GM12864 (cell line): ENCODE data around the gene C22orf39.

Experiments used
- DNase-seq: peaks from one replicate; pipeline ENCODE4 v3.0.0-alpha.2; 2011; ENCODE audit warnings: low read depth
- H3K4me3 ChIP-seq: 2 replicates; pipeline ENCODE4 v1.5.1; 2011; ENCODE audit warnings: mild to moderate bottlenecking, low read depth, low read length, control low read depth
- TF ChIP-seq, protein P1 (sequence below): IDR thresholded peaks from 2 replicates; pipeline ENCODE4 v1.5.1; 2011; ENCODE audit warnings: low read depth, mild to moderate bottlenecking, moderate library complexity, low read length, control low read depth, inconsistent platforms; ENCODE audit errors: missing control alignments

C22orf39 gene

DNA sequence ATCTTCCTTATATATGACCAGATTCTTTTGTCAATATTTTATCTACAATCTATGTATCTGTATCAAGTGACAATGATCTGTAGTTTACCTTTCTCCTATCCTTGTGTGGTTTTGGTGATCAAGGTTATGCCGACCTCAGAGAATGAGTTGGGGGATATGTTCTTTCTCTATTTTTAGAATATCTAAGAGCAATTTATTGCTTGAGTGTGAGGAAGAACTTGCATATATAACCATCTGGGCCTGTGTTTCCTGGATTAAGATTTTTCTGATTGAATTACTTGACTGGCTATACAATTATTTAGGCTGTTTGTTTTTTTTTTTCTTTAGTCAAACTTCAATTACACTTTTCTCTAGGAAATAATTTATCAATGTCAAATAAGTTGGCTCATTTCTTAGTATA is 14.0 kb upstream of the C22orf39 start:
- TF ChIP-seq, protein P1, sequence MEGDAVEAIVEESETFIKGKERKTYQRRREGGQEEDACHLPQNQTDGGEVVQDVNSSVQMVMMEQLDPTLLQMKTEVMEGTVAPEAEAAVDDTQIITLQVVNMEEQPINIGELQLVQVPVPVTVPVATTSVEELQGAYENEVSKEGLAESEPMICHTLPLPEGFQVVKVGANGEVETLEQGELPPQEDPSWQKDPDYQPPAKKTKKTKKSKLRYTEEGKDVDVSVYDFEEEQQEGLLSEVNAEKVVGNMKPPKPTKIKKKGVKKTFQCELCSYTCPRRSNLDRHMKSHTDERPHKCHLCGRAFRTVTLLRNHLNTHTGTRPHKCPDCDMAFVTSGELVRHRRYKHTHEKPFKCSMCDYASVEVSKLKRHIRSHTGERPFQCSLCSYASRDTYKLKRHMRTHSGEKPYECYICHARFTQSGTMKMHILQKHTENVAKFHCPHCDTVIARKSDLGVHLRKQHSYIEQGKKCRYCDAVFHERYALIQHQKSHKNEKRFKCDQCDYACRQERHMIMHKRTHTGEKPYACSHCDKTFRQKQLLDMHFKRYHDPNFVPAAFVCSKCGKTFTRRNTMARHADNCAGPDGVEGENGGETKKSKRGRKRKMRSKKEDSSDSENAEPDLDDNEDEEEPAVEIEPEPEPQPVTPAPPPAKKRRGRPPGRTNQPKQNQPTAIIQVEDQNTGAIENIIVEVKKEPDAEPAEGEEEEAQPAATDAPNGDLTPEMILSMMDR = no peak
- DNase-seq = no peak
- no peak overlapping the region for H3K4me3 ChIP-seq

DNA sequence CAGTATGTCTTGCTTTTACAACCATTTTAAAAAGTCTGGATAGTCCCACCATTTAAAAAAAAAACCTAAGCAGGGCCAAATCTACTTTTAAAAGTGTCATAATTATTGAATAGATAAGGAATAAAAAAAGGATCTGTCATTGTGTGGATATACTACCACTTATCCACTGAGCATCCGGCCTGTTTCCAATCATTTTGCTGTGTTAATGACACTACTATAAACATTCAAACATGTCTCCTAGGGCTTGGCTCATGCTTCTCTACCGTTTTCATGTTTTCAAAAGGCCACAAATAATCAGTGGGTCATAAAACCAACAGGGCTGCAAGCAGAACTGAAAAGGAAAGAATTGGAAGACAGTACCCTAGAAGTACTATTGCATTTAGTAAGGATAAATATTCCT is 12.5 kb upstream of the C22orf39 start:
- DNase-seq = no peak
- TF ChIP-seq, protein P1 = no peak
- no peak overlapping the region for H3K4me3 ChIP-seq

DNA sequence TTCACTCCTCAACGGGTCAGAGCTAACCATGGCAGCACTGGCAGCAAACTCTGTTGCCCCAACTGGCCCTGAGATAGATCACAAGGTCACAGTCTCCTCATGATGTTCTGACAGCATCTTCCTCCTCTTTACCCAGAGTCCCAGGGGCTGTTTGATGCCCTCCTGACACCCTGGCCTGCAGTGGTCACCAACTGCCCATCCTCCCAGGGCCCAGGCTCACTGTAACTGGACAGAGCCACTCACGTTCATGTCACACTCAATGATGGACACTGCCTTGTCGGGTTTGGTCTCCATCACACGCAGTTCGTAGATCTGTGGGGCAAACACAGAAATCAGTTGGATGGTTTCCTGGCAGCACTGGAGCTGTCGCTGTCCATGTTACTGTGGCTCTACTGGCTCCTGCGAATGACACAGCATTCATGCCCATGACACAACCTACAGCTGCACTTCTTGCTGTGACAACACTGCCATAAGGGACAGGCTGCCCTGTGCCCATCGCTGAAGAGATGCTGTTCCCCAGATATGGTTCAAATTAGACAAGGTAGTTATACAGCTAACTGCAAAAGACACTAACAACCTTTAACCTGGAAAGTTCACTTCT is 10.4 kb upstream of the C22orf39 start:
- TF ChIP-seq, protein P1 = no peak
- H3K4me3 ChIP-seq = no peak overlapping the region
- DNase-seq = no peak

DNA sequence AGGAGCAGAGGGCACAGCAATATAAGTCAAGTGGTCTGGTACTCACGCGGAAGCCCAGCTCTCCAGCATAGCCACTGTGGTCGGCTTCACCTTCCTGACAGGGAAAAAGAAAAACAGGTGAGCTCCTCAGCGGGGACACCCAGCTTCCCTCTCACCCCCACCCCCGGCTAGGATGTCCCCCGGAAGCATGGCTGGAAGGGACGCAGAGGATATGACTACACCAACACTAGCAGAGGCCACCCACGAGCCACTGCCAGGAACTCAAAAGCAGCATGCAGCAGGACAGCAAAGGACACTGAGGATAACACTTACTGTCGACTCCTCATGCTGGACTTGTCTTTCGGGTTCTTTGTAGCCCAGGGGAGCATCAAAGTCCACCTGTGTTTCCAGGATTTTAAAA is 9.0 kb upstream of the C22orf39 start:
- no peak for DNase-seq
- H3K4me3 ChIP-seq = no peak overlapping the region
- TF ChIP-seq, protein P1 = no peak

DNA sequence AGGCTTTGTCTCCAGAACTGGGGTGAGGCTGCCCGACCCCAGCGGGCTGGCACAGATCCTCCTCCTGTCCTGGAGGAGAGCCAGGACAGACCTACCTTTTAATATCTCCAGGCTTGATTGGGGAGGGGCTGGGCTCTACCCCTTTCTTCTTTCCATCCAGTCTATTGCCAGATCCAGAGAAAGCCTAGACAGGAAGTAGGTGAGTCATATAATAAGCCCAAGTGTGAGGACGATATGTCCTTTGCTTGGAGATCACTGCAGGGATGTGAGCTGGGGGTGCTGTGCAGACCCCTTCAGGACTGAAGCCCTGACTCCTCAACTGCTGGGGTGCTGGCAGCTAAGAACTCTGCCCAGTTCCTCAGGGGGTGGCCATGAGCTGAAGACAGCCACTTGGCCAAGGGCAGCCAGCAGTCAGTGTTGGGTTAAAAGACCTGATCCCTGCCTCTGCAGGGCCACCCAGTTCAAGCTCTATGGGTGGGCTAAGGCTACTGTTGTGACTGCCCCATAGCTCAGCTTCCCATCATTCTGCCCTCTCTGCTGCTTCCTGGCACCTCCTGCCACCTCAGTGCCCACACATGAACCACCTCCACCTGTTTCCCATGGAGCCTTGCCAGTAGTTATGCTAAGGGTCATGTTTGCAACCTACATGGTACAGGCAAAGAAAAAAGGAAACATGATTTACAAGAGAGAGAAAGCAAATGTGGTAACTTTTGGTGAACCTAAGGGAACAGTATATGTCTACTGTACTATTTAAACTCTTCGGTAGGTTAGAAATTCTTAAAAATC is 8.3 kb upstream of the C22orf39 start:
- H3K4me3 ChIP-seq = no peak overlapping the region
- no peak for DNase-seq
- TF ChIP-seq, protein P1 = no peak

DNA sequence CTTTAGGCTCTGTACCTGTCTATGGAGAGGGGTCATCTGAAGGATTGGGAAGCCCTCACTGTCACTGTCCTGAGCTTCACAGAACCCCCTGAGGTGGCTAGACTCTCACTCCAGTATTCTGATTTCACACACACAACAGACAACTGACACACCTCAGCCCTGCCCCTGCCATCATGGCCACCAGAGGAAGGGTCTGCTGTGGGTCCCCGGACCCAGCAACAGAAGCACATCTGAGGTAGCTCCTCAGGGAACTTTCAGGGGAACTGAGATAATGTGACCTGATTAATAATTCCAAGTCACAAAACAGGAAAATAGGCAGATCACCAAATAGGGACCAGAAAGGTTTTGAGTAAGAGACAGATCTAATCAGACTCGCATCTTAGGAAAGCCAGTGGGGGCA is 7.5 kb upstream of the C22orf39 start:
- DNase-seq = no peak
- H3K4me3 ChIP-seq = no peak overlapping the region
- TF ChIP-seq, protein P1 = no peak

DNA sequence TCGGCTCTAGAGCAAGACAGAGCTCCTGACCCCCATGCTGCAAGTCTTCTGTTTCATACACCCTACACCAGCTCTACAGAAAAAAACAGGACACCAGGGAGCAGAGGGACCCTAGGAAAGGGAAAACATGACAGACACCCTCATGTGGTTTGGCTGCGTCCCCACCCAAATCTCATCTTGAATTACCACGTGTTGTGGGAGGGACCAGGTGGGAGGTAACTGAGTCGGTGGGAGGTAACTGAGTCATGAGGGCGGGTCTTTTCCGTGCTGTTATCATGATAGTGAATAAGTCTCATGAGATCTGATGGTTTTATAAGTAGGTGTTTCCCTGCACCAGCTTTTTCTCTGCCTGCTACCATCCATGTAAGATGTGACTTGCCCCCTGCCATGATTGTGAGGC is 6.6 kb upstream of the C22orf39 start:
- DNase-seq = no peak
- no peak overlapping the region for H3K4me3 ChIP-seq
- TF ChIP-seq, protein P1 = no peak
